NCI-H2029 treated with DMSO at 0.1 percent for 48 hours (cell line): ENCODE results near the gene DENND11.
"Not testable (repeated sequence)": the region's sequence is repeated elsewhere in the genome, so short reads cannot be mapped to it uniquely, and the experiment has no call there.

Source experiments
- DNase-seq: peaks from one replicate; lab custom pipeline; 2025; lab: John Stamatoyannopoulos, UW

The DENND11 gene

GRCh38 chr7:141708351-141708750 lies 6.4 kb upstream of the DENND11 start, which contains the start of gene WEE2:
Gene WEE2 (plus strand): TSS chr7:141708353. CDS start chr7:141708759, 406 bp downstream.
- no peak for DNase-seq

- no peak for DNase-seq
These were observed 4.5 kb upstream of the DENND11 start for GRCh38 chr7:141706239-141707064.

- no peak for DNase-seq
These were observed 2.8 kb upstream of the DENND11 start for GRCh38 chr7:141704741-141705140.

GRCh38 chr7:141704112-141704511 lies 2.1 kb upstream of the DENND11 start:
- DNase-seq = no peak

GRCh38 chr7:141702892-141703291 lies 926 bp upstream of the DENND11 start:
- DNase-seq = no peak

GRCh38 chr7:141701489-141702046 lies 398 bp downstream of the DENND11 start:
- DNase-seq = no peak

- DNase-seq = no peak
These were observed 1.1 kb downstream of the DENND11 start for GRCh38 chr7:141700848-141701371.

- no peak for DNase-seq
These were observed 1.6 kb downstream of the DENND11 start for GRCh38 chr7:141700296-141700847.

GRCh38 chr7:141699860-141700259 lies 2.1 kb downstream of the DENND11 start:
- no peak for DNase-seq

GRCh38 chr7:141698247-141699015 lies 3.5 kb downstream of the DENND11 start:
- peak; percentile 39 for DNase-seq

- DNase-seq = no peak
These were observed 4.6 kb downstream of the DENND11 start for GRCh38 chr7:141697211-141697871.

- DNase-seq = no peak
These were observed 5.6 kb downstream of the DENND11 start for GRCh38 chr7:141696348-141696747.

GRCh38 chr7:141695803-141696289 lies 6.1 kb downstream of the DENND11 start:
- DNase-seq = peak; percentile 52

GRCh38 chr7:141693082-141693481 lies 8.9 kb downstream of the DENND11 start:
- no peak for DNase-seq

GRCh38 chr7:141691961-141692360 lies 10.0 kb downstream of the DENND11 start:
- DNase-seq = no peak

- DNase-seq = no peak
These were observed 10.4 kb downstream of the DENND11 start for GRCh38 chr7:141691540-141691939.

- not testable (repeated sequence) for DNase-seq
These were observed 12.7 kb downstream of the DENND11 start for GRCh38 chr7:141689072-141689825.

- no peak for DNase-seq
These were observed 13.9 kb downstream of the DENND11 start for GRCh38 chr7:141688043-141688442.

GRCh38 chr7:141686670-141687069 lies 15.3 kb downstream of the DENND11 start:
- no peak for DNase-seq

- DNase-seq = no peak
These were observed 15.9 kb downstream of the DENND11 start for GRCh38 chr7:141686074-141686473.
